Panc1 (cell line): ENCODE results near the gene KCNIP4. TPM values are rescaled to one million over a fixed set of nuclear protein-coding genes. Genes with fewer than 3 reads are reported as not detected.

Experiments used
- ATAC-seq: fragments of 200-7000 bp; cut with Tn5 transposase; 2 replicates; pipeline ENCODE4 v1.9.1; 2020; ENCODE audit warnings: mild to moderate bottlenecking, moderate library complexity
- BruUV-seq: library from RNA; stranded (reverse); fragments of 400-500 nt; replicated peaks from 2 replicates; lab custom pipeline; 2021; lab: Mats Ljungman, UMichigan
- CTCF ChIA-PET: fragments of 300-600 bp; sonication (Branson Sonifier 250); formaldehyde crosslinking; loops from one replicate; lab custom pipeline; 2022; ENCODE audit warnings: antibody characterized with exemption; lab: Charles Lee
- POLR2A ChIA-PET: fragments of 300-600 bp; sonication (Branson Sonifier 250); formaldehyde crosslinking; loops from one replicate; lab custom pipeline; 2022; ENCODE audit warnings: antibody characterized with exemption; lab: Charles Lee
- DNase-seq: peaks from one replicate; pipeline ENCODE4 v3.0.0-alpha.2; 2010; ENCODE audit warnings: low read depth, low spot score
- H3K27ac ChIP-seq: 2 replicates; pipeline ENCODE4 v1.5.1; 2011; ENCODE audit warnings: mild to moderate bottlenecking, low read length, inconsistent platforms
- H3K27me3 ChIP-seq: fragments of 200-500 bp; sonication (Bioruptor generic); 2 replicates; pipeline ENCODE4 v1.6.0; 2014; ENCODE audit warnings: low read length, inconsistent platforms; ENCODE audit not compliant: control insufficient read depth, insufficient read depth
- H3K36me3 ChIP-seq: fragments of 200-500 bp; sonication (Bioruptor generic); 2 replicates; pipeline ENCODE4 v1.5.1; 2014; ENCODE audit warnings: inconsistent platforms, mild to moderate bottlenecking, low read length, moderate library complexity; ENCODE audit not compliant: control insufficient read depth, insufficient read depth
- H3K4me1 ChIP-seq: 2 replicates; pipeline ENCODE4 v1.5.1; 2011; ENCODE audit warnings: inconsistent platforms, mild to moderate bottlenecking, low read length, moderate library complexity; ENCODE audit not compliant: control insufficient read depth, insufficient read depth
- H3K4me3 ChIP-seq, 2 experiments: 2 replicates each; pipeline ENCODE4 v1.5.1; 2011 to 2012; ENCODE audit warnings: low read depth in 2 of 2, low read length in 2 of 2, mild to moderate bottlenecking in 2 of 2, inconsistent platforms in 1 of 2, moderate library complexity in 1 of 2
- H3K9me3 ChIP-seq: fragments of 200-500 bp; sonication (Bioruptor generic); 2 replicates; pipeline ENCODE4 v1.5.1; 2014; ENCODE audit warnings: low read depth, mild to moderate bottlenecking, inconsistent platforms, low read length, moderate library complexity; ENCODE audit not compliant: control insufficient read depth, insufficient read depth
- POLR2AphosphoS5 ChIP-seq: IDR thresholded peaks from 2 replicates; pipeline ENCODE4 v1.6.1; 2012; ENCODE audit warnings: mild to moderate bottlenecking, low read depth, low read length, moderate library complexity
- REST ChIP-seq, 2 experiments: IDR thresholded peaks; 2 replicates each; pipeline ENCODE4 v1.6.1; 2011 to 2012; ENCODE audit warnings: low read depth in 2 of 2, control low read depth in 1 of 2, low read length in 1 of 2, mild to moderate bottlenecking in 1 of 2, moderate library complexity in 1 of 2; ENCODE audit not compliant: insufficient read depth in 1 of 2
- SIN3A ChIP-seq: IDR thresholded peaks from 2 replicates; pipeline ENCODE4 v1.6.1; 2012; ENCODE audit warnings: low read depth, mild to moderate bottlenecking, low read length, moderate library complexity, borderline replicate concordance; ENCODE audit not compliant: insufficient read depth
- TCF7L2 ChIP-seq: IDR thresholded peaks from 2 replicates; pipeline ENCODE4 v1.6.1; 2011; ENCODE audit warnings: mild to moderate bottlenecking, low read depth, low read length, inconsistent platforms
- in situ Hi-C: cut with HindIII; loops from 2 replicates; pipeline ENCODE4 v1.10.0; 2016; ENCODE audit warnings: low sequenced_read_pairs, low pct_unique_long_range_greater_than_20kb
- intact Hi-C: fragments of 100-400 bp; cut with micrococcal nuclease; formaldehyde crosslinking; loops from one replicate; pipeline ENCODE4 v1.10.0; 2022; ENCODE audit not compliant: unreplicated experiment
- total RNA-seq: library from RNA; stranded (reverse); gene quantifications from one replicate; pipeline ENCODE4 v1.2.1, GENCODE V29; 2021; ENCODE audit not compliant: unreplicated experiment
- TF ChIP-seq, protein P1 (sequence below): fragments of 450-650 bp; IDR thresholded peaks from 2 replicates; pipeline ENCODE4 v1.5.1; 2017; ENCODE audit warnings: mild to moderate bottlenecking

KCNIP4 gene
- total RNA-seq, 1 experiment from 2014 or later = not detected

DNA sequence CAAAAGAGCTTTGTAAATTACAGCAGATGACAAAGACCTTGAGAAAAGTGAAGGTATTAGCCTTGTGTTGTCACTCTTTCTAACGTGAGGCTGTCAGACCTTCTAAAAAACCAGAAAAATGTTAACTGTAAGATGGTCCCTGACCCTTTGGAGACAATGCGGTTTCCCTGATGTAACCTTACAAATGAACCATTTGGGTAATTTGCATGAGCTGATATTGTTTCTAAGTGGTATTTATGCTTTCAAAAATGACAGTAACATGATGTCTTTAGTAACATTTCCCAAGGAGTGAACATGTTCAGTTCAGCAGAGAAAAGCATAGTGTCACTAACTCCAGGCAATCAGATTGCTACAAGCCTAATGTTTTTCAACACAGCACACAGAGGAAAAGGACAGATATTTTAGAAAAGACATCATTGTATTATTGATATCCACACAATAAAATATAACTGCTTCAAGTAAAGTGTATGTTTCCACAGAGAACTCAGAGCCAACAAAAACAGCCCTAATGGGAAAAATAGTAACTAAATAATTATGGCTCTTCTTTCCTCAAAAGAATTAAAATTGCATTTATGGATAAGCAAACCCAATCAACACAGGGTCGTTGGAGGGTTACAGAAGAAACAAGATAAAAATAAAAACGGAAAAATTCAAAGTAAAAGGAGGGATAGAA lies 434.4 kb downstream of the KCNIP4 start:
- H3K27ac ChIP-seq = no peak overlapping the region
- H3K4me1 ChIP-seq = no peaks in the 10 kb centered on the region
- no peaks in the 10 kb centered on the region for H3K27me3 ChIP-seq
- no peaks in the 10 kb centered on the region for H3K36me3 ChIP-seq
- H3K9me3 ChIP-seq = no peaks in the 10 kb centered on the region
- in situ Hi-C loops (no loop called here), intact Hi-C loops (no loop called here)
- POLR2A ChIA-PET = no interaction called here
- CTCF ChIA-PET = no interaction called here
- ATAC-seq = no peak
- TF ChIP-seq SIN3A (no peak), TCF7L2 (no peak), POLR2AphosphoS5 (no peak), REST (IDR thresholded peaks at IDR 0.05; ENCODE audit: insufficient read depth in 1 of 2, low read depth in 2 of 2, low read length in 1 of 2) (no peak)
- TF ChIP-seq, protein P1, sequence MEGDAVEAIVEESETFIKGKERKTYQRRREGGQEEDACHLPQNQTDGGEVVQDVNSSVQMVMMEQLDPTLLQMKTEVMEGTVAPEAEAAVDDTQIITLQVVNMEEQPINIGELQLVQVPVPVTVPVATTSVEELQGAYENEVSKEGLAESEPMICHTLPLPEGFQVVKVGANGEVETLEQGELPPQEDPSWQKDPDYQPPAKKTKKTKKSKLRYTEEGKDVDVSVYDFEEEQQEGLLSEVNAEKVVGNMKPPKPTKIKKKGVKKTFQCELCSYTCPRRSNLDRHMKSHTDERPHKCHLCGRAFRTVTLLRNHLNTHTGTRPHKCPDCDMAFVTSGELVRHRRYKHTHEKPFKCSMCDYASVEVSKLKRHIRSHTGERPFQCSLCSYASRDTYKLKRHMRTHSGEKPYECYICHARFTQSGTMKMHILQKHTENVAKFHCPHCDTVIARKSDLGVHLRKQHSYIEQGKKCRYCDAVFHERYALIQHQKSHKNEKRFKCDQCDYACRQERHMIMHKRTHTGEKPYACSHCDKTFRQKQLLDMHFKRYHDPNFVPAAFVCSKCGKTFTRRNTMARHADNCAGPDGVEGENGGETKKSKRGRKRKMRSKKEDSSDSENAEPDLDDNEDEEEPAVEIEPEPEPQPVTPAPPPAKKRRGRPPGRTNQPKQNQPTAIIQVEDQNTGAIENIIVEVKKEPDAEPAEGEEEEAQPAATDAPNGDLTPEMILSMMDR = no peak
- no peak for DNase-seq
- no TSS peak for BruUV-seq
- no peak overlapping the region for H3K4me3 ChIP-seq

GRCh38 chr4:21512353-21512752 lies 436.2 kb downstream of the KCNIP4 start:
- no peak overlapping the region for H3K27ac ChIP-seq
- H3K4me1 ChIP-seq = no peaks in the 10 kb centered on the region
- ChIA-PET POLR2A (no interaction called here), CTCF (interaction anchor here (0.9 kb wide), 1 partner anchor 255 kb away, joined by 4 read pairs; no protein-coding TSS in a partner anchor)
- no peak overlapping the region for H3K4me3 ChIP-seq
- BruUV-seq = no TSS peak
- DNase-seq = no peak
- H3K27me3 ChIP-seq = no peaks in the 10 kb centered on the region
- intact Hi-C loops (loop anchor here (1.0 kb wide), 1 partner anchor 256 kb away; no protein-coding TSS in a partner anchor), in situ Hi-C loops (no loop called here)
- peak; percentile 58; the same call in 1 of the 2 replicates for ATAC-seq
- TF ChIP-seq, protein P1 = peak; percentile 39; the same call in 1 of the 2 replicates
- TF ChIP-seq REST (IDR thresholded peaks at IDR 0.05; ENCODE audit: insufficient read depth in 1 of 2, low read depth in 2 of 2, low read length in 1 of 2) = no peak
- no peaks in the 10 kb centered on the region for H3K9me3 ChIP-seq
- no peaks in the 10 kb centered on the region for H3K36me3 ChIP-seq
